Left renal pelvis (tissue), 4 donors: ENCODE measurements around the gene GEMIN2. TPM values are rescaled to one million over a fixed set of nuclear protein-coding genes. Genes with fewer than 3 reads are reported as not detected.
"Not testable (repeated sequence)": the region's sequence is repeated elsewhere in the genome, so short reads cannot be mapped to it uniquely, and the experiment has no call there.

ENCODE experiments used
- DNase-seq, 4 donors: peaks; one replicate each; pipeline ENCODE4 v3.0.0-alpha.2; 2013; ENCODE audit warnings: low read depth in 4 of 4, low spot score in 3 of 4
- polyA plus RNA-seq, 4 donors: library from polyadenylated mRNA; unstranded; fragments of 120-200 nt; gene quantifications; one replicate each; pipeline ENCODE4 v1.2.1, GENCODE V29; 2013; ENCODE audit not compliant: insufficient read length in 4 of 4

Gene GEMIN2
- polyA plus RNA-seq, 4 donors = 20.8 to 32.4 (median 24.8) TPM

GRCh38 chr14:39175445-39176262 lies 61.5 kb downstream of the GEMIN2 start:
- peak in 2 of 4 donors; percentile 29 to 30 for DNase-seq

DNA sequence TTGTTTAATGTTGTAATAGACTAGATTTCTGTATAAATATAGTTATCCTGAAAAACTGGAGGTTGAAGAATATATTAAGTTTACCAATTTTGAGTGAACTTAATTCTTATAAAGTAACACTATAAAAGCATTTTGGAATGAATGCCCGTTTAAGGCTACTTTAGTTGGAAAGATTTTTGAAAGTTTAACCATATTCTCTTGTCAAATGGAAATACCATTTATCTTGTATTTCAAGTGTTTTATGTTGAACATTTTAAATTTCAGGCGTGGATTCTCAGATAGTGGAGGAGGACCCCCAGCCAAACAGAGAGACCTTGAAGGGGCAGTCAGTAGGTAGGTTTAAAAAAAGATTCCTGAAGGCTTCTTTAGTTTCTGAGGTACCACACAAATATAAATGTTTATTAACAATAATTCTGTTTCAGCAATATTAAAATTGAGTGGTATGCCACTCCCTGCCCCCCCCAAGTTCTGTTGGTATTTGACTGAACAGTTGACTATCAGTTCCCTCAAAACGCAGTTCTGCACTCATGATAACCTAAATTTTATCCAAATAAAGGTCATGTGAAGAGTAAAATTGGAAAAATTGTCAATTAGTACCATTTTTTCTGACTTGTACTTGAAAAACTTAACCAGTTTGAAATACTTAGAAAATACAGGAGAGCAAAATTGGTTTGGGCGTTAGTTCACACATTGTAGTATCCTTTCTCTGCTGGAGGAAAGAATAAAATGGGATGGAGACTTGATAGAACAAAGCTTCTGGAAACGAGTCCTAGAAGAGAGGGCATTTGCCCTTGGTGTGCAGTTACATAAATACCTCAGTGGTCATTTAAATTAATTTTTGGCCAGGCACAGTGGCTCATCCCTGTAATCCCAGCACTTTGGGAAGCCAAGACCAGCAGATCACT lies 62.4 kb downstream of the GEMIN2 start:
- no peak for DNase-seq

- no peak for DNase-seq
Observed at GRCh38 chr14:39177168-39177545, 63.0 kb downstream of the GEMIN2 start.

DNA sequence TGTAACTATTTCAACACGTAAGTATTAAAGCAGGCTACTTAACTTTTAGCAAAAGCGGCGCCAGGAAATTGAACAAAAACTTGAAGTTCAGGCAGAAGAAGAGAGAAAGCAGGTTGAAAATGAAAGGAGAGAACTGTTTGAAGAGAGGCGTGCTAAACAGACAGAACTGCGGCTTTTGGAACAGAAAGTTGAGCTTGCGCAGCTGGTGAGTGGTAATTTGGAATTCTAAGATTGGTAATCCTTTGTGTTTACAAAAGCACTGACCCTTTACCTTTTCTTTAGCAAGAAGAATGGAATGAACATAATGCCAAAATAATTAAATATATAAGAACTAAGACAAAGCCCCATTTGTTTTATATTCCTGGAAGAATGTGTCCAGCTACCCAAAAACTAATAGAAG lies 64.9 kb downstream of the GEMIN2 start:
- no peak for DNase-seq

DNA sequence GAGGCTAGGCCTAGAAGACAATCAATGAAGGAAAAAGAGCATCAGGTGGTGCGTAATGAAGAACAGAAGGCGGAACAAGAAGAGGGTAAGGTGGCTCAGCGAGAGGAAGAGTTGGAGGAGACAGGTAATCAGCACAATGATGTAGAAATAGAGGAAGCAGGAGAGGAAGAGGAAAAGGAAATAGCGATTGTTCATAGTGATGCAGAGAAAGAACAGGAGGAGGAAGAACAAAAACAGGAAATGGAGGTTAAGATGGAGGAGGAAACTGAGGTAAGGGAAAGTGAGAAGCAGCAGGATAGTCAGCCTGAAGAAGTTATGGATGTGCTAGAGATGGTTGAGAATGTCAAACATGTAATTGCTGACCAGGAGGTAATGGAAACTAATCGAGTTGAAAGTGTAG lies 66.4 kb downstream of the GEMIN2 start:
- no peak for DNase-seq

GRCh38 chr14:39181026-39181692 lies 67.0 kb downstream of the GEMIN2 start:
- no peak for DNase-seq

DNA sequence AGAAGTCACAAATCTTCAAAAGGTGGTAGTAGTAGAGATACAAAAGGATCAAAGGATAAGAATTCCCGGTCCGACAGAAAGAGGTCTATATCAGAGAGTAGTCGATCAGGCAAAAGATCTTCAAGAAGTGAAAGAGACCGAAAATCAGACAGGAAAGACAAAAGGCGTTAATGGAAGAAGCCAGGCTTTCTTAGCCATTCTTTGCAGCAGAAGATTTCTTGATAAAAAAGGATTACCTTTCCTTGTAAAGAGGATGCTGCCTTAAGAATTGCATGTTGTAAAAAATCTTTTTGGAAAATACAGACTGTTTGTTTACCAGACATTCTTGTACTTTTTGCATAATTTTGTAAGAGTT lies 67.5 kb downstream of the GEMIN2 start:
- DNase-seq = no peak

GRCh38 chr14:39182770-39183684 lies 68.9 kb downstream of the GEMIN2 start:
- DNase-seq = no peak

DNA sequence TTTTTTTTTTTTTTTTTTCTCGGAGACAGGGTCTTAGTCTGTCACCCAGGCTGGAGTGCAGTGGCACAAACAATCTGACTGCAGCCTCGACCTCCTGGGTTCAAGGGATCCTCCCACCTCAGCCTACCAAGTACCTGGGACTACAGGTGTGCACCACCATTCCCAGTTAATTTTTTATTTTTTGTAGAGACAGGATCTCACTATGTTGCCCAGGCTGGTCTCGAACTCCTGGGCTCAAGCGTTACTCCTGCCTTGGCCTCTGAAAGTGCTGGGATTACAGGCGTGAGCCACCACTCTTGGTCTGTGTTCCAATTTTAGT lies 69.5 kb downstream of the GEMIN2 start:
- not testable (repeated sequence) for DNase-seq

DNA sequence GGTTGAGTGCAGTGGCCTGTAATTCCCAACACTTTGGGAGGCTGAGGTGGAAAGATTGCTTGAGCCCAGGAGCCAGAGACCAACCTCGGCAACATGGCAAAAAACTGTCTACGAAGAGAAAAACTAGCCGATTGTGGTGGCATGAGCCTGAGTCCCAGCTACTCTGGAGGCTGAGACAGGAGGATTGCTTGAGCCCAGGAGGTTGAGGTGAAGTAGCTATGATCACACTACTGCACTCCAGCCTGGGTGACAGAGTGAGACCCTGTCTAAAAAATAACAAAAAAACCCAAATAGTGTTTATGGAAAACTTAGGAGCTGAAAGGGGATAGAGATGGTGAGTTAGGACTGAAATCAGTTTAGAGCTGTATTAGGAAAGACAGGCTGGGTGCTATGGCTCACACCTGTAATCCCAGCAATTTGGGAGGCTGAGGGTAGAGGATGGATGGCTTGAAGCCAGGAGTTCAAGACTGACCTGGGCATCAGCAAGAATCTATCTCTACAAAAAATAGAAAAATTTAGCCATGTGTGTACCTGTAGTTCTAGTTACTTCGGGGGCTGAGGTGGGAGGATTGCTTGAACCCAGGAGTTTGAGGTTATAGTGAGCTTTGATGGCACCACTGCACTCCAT lies 70.6 kb downstream of the GEMIN2 start:
- no peak for DNase-seq

GRCh38 chr14:39185256-39186049 lies 71.3 kb downstream of the GEMIN2 start:
- DNase-seq = no peak

Other genes with a start within 250 kb of the GEMIN2 start
- gene SEC23A, start 11.1 kb upstream of the GEMIN2 start, polyA plus RNA-seq = 100 to 1,000 TPM in 1 of 4 donors, 10 to 100 TPM in 3; 60.5 to 120 (median 69.1) TPM
- gene TRAPPC6B, start 56.0 kb downstream of the GEMIN2 start, polyA plus RNA-seq = 10 to 100 TPM; 28.5 to 37.0 (median 35.8) TPM
- 100 to 1,000 TPM; 127 to 222 (median 196) TPM for gene PNN, start 60.9 kb downstream of the GEMIN2 start, polyA plus RNA-seq
- 10 to 100 TPM; 25.3 to 81.7 (median 71.5) TPM for gene MIA2, start 119.6 kb downstream of the GEMIN2 start, polyA plus RNA-seq